Airway epithelial cell (primary cell): ENCODE results near the gene UNC5B. TPM values are rescaled to one million over a fixed set of nuclear protein-coding genes. Genes with fewer than 3 reads are reported as not detected.

Experiments
- total RNA-seq: library from RNA; depleted of rRNA; stranded (reverse); fragments of >200 nt; gene quantifications from 2 replicates; pipeline ENCODE4 v1.2.3, GENCODE V29; 2015

Gene UNC5B
- total RNA-seq, result 10.8 and 11.5 TPM in 2 replicates

GRCh38 chr10:71212318-71213126 is at the start of gene UNC5B:
TSS of gene UNC5B (plus strand) at chr10:71212570. CDS start at chr10:71212986, 416 bp downstream.

GRCh38 chr10:71319042-71319799 is 106.9 kb downstream of the UNC5B start, which contains the start of gene SLC29A3:
TSS of gene SLC29A3 (plus strand) at chr10:71319259. CDS start at chr10:71319310, 51 bp downstream.

Other genes with a start within 250 kb of the UNC5B start
- gene SLC29A3, start 106.7 kb downstream of the UNC5B start, total RNA-seq, result 1.3 and 2.9 TPM in 2 replicates
- gene CDH23, start 184.3 kb downstream of the UNC5B start, total RNA-seq, result under 0.01 and 0.35 TPM in 2 replicates